ENCODE results near the gene TASP1.
"Not testable (repeated sequence)": the region's sequence is repeated elsewhere in the genome, so short reads cannot be mapped to it uniquely, and the experiment has no call there.

TASP1 gene

GRCh38 chr20:13485576-13485975, 153.2 kb downstream of the TASP1 start:
- no peak for DNase-seq

DNA sequence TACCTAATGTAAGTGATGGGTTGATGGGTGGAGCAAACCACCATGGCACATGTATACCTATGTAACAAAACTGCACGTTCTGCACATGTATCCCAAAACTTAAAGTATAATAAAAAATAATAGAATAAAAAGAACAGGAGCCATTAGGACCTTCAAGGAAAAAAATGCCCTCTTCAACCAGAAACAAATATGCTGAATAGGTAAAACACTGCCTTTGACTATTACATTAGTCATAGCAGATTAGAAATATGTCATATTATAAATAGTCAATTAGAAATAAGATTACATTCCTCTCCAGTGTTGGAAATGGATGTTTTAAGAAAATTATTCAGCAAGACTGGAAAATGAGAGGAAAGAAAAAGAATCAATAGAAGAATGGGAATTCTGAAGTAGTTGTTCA, 153.7 kb downstream of the TASP1 start:
- not testable (repeated sequence) for DNase-seq

DNA sequence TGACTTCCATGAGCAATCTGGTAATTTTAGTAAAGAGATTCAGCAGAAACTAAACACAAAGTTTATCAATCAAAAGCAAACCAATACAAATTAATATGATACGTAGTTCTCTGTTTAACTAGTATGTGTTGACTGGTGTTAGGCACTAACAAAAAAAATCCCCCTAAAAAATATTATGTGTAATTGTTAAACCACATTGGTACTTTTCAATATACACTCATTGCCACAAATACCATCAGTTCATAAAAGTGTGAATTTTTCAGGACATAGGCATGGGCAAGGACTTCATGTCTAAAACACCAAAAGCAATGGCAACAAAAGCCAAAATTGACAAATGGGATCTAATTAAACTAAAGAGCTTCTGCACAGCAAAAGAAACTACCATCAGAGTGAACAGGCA, 155.3 kb downstream of the TASP1 start:
- DNase-seq, result not testable (repeated sequence)

GRCh38 chr20:13478366-13478765, 160.4 kb downstream of the TASP1 start:
- DNase-seq, result no peak

- no peak for DNase-seq
These were observed 164.3 kb downstream of the TASP1 start for GRCh38 chr20:13474467-13474866.

DNA sequence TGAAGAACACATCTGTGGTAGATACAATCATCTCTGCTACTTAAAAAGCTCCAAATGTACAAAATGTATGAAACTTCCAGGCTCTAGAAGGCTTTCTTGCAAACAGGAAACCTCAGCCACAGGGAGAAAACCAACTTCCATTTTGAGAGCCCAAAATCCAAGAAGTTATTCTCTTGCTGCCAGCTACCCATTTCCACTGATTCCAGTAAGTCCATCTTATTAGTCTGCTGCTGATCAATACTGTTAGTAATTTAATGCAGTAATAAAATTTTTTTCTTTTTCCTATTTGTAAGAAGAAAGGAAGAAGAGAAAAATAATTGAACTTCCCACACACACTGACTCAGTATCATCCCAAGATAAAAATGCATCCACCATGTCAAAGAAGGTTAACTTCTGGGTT, 169.5 kb downstream of the TASP1 start:
- DNase-seq, result no peak

DNA sequence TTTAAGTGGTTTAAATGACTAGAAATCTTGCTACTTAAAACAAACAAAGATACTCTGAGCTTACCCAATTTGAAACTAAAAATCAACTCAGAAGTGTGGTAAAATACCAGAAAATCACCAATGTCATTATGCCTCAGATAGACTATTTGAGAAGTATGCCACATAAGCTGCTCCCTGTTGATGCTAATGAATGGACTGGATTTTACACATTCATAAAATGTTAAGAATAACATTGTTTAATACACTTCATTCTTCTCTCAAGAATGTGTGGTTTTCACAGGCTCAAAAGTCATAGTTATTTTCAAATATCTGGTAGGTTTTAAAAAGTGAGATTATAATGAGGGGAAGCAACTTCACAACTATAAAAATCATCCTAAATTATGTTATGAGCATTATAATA, 170.6 kb downstream of the TASP1 start:
- no peak for DNase-seq

DNA sequence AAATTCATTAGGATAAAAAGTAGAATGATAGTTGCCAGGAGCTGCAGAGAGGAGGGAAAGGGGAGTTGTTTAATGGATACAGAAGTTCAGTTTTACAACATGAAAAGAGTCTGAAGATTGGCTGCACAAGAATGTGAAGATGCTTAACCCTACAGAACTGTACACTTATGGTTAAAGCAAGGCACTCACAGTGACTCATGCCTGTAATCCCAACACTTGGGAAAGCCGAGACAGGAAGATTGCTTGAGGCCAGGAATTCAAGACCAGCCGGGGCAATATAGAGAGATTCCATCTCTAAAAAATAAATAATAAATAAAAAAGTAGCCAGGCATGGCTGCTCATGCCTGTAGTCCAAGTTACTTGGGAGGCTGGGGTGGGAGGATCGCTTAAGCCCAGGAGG, 174.0 kb downstream of the TASP1 start:
- DNase-seq, result no peak

DNA sequence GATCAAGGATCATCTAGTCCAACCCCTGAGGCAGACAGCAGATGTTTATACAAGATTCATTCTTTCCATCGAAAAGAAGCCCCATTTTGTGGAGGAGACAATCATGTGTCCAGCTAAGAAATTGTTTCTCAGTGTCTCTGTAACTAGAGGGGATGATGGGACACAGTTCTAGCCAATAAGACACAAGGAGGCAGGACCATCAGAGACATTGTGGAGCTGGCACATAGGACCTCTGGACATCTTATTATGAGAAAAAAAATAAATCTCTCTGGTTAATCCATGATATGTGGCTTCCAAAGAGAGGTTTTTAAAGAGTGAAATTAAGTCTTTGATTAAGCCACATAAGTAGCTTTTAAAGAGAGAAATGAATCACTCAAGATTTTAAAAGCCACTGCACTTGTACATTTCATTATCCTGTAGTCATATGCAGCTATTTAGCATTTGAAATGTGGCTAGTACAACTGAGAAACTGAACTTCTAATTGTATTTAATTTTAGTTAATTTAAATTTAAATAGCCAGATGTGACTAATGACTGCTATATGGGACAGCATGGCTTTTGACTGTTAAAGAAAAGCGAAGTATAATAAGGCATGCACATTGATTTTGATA, 176.8 kb downstream of the TASP1 start:
- no peak for DNase-seq

GRCh38 chr20:13458860-13459451, 179.8 kb downstream of the TASP1 start:
- peak; percentile 33 for DNase-seq

GRCh38 chr20:13457487-13457886, 181.2 kb downstream of the TASP1 start:
- no peak for DNase-seq

DNA sequence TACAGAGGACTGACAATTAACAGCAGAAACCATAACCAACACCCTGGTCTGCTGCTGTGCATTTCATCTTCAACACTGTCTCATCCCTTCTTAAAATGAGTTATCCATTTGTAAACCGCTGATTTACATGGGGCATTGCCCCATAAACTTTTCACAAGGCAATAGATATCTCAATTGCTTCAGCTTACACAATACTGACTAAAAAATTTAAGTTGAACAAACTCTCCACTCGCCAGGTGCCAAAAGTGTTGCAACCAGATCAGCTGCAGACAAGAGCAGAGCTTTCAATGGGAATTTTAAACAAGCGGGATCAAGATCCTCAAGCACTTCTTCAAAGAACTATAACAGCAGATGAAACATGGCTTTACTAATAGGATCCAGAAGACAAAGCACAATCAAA, 183.0 kb downstream of the TASP1 start:
- DNase-seq, result no peak

DNA sequence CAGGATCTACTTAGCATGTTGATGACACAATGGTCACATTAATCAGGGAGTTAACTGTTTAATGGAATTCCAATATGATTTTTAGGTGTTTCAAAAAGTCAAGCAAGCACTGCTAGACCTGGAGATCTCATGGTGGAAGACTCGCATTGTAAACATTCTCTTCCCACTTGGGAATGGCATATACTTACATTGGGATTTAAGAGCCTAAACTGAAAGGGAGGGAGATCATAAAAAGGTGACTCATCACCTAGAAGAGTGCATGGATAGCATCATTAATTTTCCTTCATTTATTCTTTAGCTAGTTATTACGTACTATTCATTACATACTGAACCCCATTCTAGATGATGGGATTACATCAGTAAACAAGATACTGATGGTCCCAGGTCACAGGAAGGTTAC, 185.4 kb downstream of the TASP1 start:
- DNase-seq, result no peak

GRCh38 chr20:13452470-13453124, 186.1 kb downstream of the TASP1 start:
- DNase-seq, result no peak

- DNase-seq, result no peak
These were observed 188.8 kb downstream of the TASP1 start for GRCh38 chr20:13449868-13450434.

GRCh38 chr20:13447385-13448180, 191.1 kb downstream of the TASP1 start:
- DNase-seq, result no peak

GRCh38 chr20:13443690-13444089, 195.0 kb downstream of the TASP1 start:
- no peak for DNase-seq

DNA sequence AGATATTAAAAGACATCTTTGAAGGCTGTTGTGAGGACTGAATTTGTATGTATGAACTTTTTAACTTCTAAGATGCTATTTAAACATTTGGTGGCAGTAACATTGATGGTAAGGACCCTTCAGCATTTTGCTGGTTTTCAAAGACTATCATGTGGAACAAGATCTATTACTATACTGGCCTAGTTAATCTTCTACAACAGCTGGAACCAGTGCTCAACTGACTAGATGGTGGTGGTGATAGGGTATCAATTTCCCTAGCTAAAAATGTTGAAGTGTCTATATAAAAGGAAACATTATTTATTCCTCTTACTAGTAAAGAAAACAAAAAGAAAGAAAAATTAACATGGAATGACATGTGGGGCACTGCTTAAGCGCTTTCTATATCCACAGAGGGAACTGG, 195.7 kb downstream of the TASP1 start:
- no peak for DNase-seq

- DNase-seq, result no peak
These were observed 197.3 kb downstream of the TASP1 start for GRCh38 chr20:13441388-13441787.

DNA sequence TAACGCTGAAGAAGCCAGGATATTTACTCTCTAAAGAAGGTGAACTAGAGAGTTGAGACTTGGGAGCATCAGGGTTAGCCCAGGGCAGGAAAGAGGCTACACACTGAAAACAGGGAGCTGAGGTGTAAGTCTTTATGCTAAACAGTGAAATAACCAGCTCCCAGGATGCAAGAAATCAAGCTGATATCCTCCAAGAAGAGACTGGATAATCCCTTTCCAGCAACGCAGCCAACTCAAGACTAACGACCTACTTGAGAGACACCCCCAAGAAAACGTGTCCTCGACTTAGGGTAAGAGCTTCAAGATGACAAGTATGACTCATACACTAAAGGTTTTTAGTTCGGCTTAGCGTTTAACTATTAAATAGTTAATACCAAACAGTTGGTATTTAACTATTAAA, 202.2 kb downstream of the TASP1 start:
- DNase-seq, result no peak

DNA sequence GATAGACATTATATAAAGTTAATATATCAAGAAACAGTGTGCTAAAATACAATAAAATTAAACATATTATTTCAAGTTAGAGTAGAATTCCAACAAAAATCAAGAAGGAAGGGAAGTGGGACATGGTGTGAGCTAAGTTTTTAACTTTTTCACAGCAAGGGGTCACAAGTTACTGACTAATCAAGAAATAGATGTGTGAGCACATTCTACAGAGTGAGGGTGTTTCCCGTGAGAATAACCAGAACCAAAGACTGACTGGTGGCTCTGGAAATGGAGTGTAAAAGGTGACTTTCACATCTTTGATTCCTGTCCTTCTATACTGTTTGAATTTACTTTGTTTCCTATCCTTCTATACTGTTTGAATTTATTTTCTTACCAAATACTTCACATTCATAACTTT, 206.6 kb downstream of the TASP1 start:
- DNase-seq, result no peak

DNA sequence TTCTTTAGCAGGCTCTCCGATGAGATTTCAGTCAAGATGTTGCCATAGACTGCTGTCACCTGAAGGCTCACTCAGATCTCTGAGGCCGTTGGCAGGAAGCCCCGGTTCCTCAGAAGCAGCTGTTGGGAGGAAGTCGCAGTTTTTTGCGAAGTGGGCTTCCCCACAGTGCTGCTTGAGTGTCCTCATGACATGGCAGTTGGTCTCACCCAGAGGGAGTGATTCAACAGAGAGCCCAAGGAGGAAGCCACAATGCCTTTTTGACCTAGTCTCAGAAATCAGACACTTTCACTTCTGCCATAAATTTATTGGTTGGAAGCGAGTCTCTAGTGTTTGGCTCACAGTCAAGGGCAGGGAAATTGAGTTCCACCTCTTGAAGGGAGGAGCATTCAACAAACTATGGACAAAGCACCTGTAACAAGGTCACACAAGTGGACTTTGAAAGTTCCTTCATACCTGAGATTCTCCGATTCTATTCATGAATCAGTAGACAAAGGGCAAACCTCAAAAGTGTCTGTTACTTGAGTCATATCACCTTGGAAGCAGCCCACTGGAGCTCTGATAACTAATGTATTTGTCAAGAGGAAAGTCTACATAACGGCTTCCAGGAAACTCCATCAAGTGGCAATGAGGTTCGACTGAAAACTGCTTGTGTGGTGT, 208.3 kb downstream of the TASP1 start:
- peak; percentile 33 for DNase-seq

DNA sequence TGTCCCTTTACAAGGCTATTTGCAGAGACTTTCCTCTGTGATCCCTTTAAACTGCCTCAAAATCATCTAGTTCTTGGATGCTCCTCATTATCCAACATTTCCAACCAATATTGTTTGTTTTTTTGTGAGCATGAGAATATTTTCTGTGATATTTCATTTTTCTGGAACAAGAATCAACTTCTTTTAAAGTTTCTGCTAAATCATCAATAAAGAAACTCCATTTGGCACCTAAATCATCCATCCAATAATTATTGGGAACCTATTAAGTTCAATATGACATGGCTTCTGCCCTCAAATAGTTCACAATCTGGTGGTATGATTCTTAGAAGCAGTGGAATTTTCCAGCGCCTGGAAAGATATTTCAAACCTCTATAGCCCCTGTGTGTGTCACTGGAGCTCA, 210.0 kb downstream of the TASP1 start:
- no peak for DNase-seq
